ENCODE results near the gene HBA1. TPM values are rescaled to one million over a fixed set of nuclear protein-coding genes. Genes with fewer than 3 reads are reported as not detected.

HBA1 gene
- total RNA-seq, 2 experiments from 2014 or later, result not detected

DNA sequence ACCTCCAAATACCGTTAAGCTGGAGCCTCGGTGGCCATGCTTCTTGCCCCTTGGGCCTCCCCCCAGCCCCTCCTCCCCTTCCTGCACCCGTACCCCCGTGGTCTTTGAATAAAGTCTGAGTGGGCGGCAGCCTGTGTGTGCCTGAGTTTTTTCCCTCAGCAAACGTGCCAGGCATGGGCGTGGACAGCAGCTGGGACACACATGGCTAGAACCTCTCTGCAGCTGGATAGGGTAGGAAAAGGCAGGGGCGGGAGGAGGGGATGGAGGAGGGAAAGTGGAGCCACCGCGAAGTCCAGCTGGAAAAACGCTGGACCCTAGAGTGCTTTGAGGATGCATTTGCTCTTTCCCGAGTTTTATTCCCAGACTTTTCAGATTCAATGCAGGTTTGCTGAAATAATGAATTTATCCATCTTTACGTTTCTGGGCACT lies 928 bp downstream of the HBA1 start:
- Histone ChIP-seq H2AFZ (ENCODE audit: low read length) (no peak overlapping the region), H3K4me3 (ENCODE audit: low read depth, low read length, poor library complexity, severe bottlenecking) (no peak overlapping the region), H3K4me2 (ENCODE audit: low read length) (no peak overlapping the region), H4K20me1 (ENCODE audit: insufficient read depth, low read length) (no peaks in the 10 kb centered on the region), H3K27ac (ENCODE audit: low read depth, low read length, poor library complexity, severe bottlenecking) (no peak overlapping the region), H3K79me2 (ENCODE audit: insufficient read depth, low read depth, low read length) (no peaks in the 10 kb centered on the region), H3K4me1 (ENCODE audit: insufficient read depth, low read length, poor library complexity, severe bottlenecking) (peaks cover 4% of the 10 kb centered on the region), H3K9me2 (ENCODE audit: insufficient read depth, low read length) (no peaks in the 10 kb centered on the region), H3K9me3 (ENCODE audit: low read length) (no peaks in the 10 kb centered on the region), H3K36me3 (ENCODE audit: insufficient read depth, low read length) (peaks cover 4% of the 10 kb centered on the region; the same call in 1 of the 2 replicates)
- ChIA-PET POLR2A (no interaction called here), CTCF (ENCODE audit: unreplicated experiment) (no interaction called here)
- intact Hi-C loops (cut with micrococcal nuclease; ENCODE audit: unreplicated experiment), result no loop called here
- BruUV-seq (replicated peaks), result no TSS peak
- no peak for DNase-seq (ENCODE audit: low spot score)
- TF ChIP-seq, protein P1, sequence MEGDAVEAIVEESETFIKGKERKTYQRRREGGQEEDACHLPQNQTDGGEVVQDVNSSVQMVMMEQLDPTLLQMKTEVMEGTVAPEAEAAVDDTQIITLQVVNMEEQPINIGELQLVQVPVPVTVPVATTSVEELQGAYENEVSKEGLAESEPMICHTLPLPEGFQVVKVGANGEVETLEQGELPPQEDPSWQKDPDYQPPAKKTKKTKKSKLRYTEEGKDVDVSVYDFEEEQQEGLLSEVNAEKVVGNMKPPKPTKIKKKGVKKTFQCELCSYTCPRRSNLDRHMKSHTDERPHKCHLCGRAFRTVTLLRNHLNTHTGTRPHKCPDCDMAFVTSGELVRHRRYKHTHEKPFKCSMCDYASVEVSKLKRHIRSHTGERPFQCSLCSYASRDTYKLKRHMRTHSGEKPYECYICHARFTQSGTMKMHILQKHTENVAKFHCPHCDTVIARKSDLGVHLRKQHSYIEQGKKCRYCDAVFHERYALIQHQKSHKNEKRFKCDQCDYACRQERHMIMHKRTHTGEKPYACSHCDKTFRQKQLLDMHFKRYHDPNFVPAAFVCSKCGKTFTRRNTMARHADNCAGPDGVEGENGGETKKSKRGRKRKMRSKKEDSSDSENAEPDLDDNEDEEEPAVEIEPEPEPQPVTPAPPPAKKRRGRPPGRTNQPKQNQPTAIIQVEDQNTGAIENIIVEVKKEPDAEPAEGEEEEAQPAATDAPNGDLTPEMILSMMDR (conservative IDR thresholded peaks at IDR 0.05; ENCODE audit: low read length), result no peak
- no peak for TF ChIP-seq EZH2phosphoT487 (IDR thresholded peaks at IDR 0.05; ENCODE audit: borderline replicate concordance, low read depth, low read length)

DNA sequence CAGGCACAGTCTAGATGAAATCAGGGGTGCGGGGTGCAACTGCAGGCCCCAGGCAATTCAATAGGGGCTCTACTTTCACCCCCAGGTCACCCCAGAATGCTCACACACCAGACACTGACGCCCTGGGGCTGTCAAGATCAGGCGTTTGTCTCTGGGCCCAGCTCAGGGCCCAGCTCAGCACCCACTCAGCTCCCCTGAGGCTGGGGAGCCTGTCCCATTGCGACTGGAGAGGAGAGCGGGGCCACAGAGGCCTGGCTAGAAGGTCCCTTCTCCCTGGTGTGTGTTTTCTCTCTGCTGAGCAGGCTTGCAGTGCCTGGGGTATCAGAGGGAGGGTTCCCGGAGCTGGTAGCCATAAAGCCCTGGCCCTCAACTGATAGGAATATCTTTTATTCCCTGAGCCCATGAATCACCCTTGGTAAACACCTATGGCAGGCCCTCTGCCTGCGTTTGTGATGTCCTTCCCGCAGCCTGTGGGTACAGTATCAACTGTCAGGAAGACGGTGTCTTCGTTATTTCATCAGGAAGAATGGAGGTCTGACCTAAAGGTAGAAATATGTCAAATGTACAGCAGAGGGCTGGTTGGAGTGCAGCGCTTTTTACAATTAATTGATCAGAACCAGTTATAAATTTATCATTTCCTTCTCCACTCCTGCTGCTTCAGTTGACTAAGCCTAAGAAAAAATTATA lies 1.6 kb downstream of the HBA1 start:
- H3K4me3 ChIP-seq (ENCODE audit: low read depth, low read length, poor library complexity, severe bottlenecking), result no peak overlapping the region
- peaks cover 10% of the 10 kb centered on the region; the same call in 1 of the 2 replicates for H3K36me3 ChIP-seq (ENCODE audit: insufficient read depth, low read length)
- no TSS peak for BruUV-seq (replicated peaks)
- H3K79me2 ChIP-seq (ENCODE audit: insufficient read depth, low read depth, low read length), result no peaks in the 10 kb centered on the region
- intact Hi-C loops (cut with micrococcal nuclease; ENCODE audit: unreplicated experiment), result no loop called here
- ChIA-PET CTCF (ENCODE audit: unreplicated experiment) (no interaction called here), POLR2A (no interaction called here)
- DNase-seq (ENCODE audit: low spot score), result no peak
- no peaks in the 10 kb centered on the region for H4K20me1 ChIP-seq (ENCODE audit: insufficient read depth, low read length)
- H3K4me2 ChIP-seq (ENCODE audit: low read length), result no peak overlapping the region
- no peak for TF ChIP-seq EZH2phosphoT487 (IDR thresholded peaks at IDR 0.05; ENCODE audit: borderline replicate concordance, low read depth, low read length)
- TF ChIP-seq, protein P1 (conservative IDR thresholded peaks at IDR 0.05; ENCODE audit: low read length), result no peak
- no peak overlapping the region for H3K27ac ChIP-seq (ENCODE audit: low read depth, low read length, poor library complexity, severe bottlenecking)
- H2AFZ ChIP-seq (ENCODE audit: low read length), result no peak overlapping the region
- peaks cover 4% of the 10 kb centered on the region for H3K4me1 ChIP-seq (ENCODE audit: insufficient read depth, low read length, poor library complexity, severe bottlenecking)
- no peaks in the 10 kb centered on the region for H3K9me2 ChIP-seq (ENCODE audit: insufficient read depth, low read length)
- H3K9me3 ChIP-seq (ENCODE audit: low read length), result no peaks in the 10 kb centered on the region

DNA sequence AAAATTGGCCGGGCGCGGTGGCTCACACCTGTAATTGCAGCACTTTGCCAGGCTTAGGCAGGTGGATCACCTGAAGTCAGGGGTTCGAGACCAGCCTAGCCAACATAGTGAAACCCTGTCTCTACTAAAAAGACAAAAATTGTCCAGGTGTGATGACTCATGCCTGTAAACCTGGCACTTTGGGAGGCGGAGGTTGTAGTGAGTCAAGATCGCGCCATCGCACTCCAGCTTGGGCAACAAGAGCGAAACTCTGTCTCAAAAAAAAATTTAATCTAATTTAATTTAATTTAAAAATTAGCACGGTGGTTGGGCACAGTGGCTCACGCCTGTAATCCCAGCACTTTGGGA lies 2.2 kb downstream of the HBA1 start:
- ChIA-PET CTCF (ENCODE audit: unreplicated experiment) (no interaction called here), POLR2A (no interaction called here)
- Histone ChIP-seq H3K9me3 (ENCODE audit: low read length) (no peaks in the 10 kb centered on the region), H3K4me3 (ENCODE audit: low read depth, low read length, poor library complexity, severe bottlenecking) (no peak overlapping the region), H4K20me1 (ENCODE audit: insufficient read depth, low read length) (no peaks in the 10 kb centered on the region), H3K4me1 (ENCODE audit: insufficient read depth, low read length, poor library complexity, severe bottlenecking) (peaks cover 4% of the 10 kb centered on the region), H3K36me3 (ENCODE audit: insufficient read depth, low read length) (peaks cover 10% of the 10 kb centered on the region; the same call in 1 of the 2 replicates), H3K9me2 (ENCODE audit: insufficient read depth, low read length) (no peaks in the 10 kb centered on the region), H3K4me2 (ENCODE audit: low read length) (no peak overlapping the region), H3K79me2 (ENCODE audit: insufficient read depth, low read depth, low read length) (no peaks in the 10 kb centered on the region), H3K27ac (ENCODE audit: low read depth, low read length, poor library complexity, severe bottlenecking) (no peak overlapping the region), H2AFZ (ENCODE audit: low read length) (no peak overlapping the region)
- intact Hi-C loops (cut with micrococcal nuclease; ENCODE audit: unreplicated experiment), result no loop called here
- BruUV-seq (replicated peaks), result no TSS peak
- TF ChIP-seq, protein P1 (conservative IDR thresholded peaks at IDR 0.05; ENCODE audit: low read length), result no peak
- TF ChIP-seq EZH2phosphoT487 (IDR thresholded peaks at IDR 0.05; ENCODE audit: borderline replicate concordance, low read depth, low read length), result no peak
- no peak for DNase-seq (ENCODE audit: low spot score)
